Omental fat pad (tissue), 4 donors: ENCODE results near the gene WBP1L. TPM values are rescaled to one million over a fixed set of nuclear protein-coding genes. Genes with fewer than 3 reads are reported as not detected.
A peak's percentile ranks its signal among the peaks of the same experiment; 100 is the strongest.

Source experiments
- ATAC-seq: fragments of 150-250 bp; one replicate; pipeline ENCODE4 v1.9.1; 2016; ENCODE audit warnings: mild to moderate bottlenecking, moderate library complexity; ENCODE audit not compliant: low FRiP score
- DNase-seq: peaks from one replicate; pipeline ENCODE4 v3.0.0-alpha.2; 2019; ENCODE audit warnings: low spot score
- total RNA-seq, 4 donors: library from RNA; depleted of rRNA; stranded (reverse); fragments of >200 nt; gene quantifications; one replicate each; pipeline ENCODE4 v1.1.0, GENCODE V29; 2016
- TF ChIP-seq, protein P1 (sequence below), 3 donors: fragments of 450-650 bp; IDR thresholded peaks; one replicate each; pipeline ENCODE4 v1.5.1; 2016 to 2017; ENCODE audit warnings: antibody characterized with exemption in 3 of 3, mild to moderate bottlenecking in 3 of 3, moderate library complexity in 2 of 3

The WBP1L gene
- total RNA-seq, 4 donors from 2014 or later = 106 to 214 (median 165) TPM

DNA sequence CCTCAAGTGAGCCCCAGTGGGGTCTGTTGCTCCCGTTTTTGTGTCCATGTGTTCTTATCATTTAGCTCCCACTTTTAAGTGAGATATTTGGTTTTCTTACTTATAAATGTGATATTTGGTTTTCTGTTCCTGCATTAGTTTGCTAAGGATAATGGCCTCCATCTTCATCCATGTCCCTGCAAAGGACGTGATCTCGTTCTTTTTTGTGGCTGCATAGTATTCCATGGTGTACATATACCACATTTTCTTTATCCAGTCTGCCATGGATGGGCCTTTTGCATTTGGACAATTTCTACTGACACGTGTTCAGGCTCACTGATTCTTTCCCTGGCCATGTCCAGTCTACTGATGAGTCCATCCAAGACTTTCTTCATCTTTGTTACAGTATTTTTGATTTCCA, 19.8 kb upstream of the WBP1L start:
- TF ChIP-seq, protein P1, sequence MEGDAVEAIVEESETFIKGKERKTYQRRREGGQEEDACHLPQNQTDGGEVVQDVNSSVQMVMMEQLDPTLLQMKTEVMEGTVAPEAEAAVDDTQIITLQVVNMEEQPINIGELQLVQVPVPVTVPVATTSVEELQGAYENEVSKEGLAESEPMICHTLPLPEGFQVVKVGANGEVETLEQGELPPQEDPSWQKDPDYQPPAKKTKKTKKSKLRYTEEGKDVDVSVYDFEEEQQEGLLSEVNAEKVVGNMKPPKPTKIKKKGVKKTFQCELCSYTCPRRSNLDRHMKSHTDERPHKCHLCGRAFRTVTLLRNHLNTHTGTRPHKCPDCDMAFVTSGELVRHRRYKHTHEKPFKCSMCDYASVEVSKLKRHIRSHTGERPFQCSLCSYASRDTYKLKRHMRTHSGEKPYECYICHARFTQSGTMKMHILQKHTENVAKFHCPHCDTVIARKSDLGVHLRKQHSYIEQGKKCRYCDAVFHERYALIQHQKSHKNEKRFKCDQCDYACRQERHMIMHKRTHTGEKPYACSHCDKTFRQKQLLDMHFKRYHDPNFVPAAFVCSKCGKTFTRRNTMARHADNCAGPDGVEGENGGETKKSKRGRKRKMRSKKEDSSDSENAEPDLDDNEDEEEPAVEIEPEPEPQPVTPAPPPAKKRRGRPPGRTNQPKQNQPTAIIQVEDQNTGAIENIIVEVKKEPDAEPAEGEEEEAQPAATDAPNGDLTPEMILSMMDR (IDR thresholded peaks at IDR 0.05) = no peak
- DNase-seq (no peak), ATAC-seq (no peak)

DNA sequence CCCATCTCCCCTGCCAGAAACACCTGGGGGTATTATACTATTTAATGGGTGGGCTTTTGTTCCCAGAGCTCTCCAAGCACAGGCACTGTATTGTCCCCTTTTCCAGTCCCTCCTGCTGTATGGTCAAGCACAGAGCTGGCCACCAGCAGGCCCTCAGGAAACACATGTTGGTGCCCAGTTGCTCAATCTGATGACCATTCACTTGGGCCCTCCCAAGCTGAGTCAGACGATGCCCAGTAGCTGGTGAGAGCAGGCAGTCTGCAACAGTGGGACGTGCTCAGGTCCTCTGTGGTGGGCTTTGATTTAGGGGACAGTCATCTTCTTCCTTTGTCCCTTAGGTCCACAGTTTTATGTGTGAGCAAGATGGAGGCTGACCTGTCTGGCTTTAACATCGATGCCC, 17.5 kb upstream of the WBP1L start:
- ATAC-seq = peak; percentile 26
- no peak for DNase-seq
- TF ChIP-seq, protein P1 (IDR thresholded peaks at IDR 0.05) = no peak

DNA sequence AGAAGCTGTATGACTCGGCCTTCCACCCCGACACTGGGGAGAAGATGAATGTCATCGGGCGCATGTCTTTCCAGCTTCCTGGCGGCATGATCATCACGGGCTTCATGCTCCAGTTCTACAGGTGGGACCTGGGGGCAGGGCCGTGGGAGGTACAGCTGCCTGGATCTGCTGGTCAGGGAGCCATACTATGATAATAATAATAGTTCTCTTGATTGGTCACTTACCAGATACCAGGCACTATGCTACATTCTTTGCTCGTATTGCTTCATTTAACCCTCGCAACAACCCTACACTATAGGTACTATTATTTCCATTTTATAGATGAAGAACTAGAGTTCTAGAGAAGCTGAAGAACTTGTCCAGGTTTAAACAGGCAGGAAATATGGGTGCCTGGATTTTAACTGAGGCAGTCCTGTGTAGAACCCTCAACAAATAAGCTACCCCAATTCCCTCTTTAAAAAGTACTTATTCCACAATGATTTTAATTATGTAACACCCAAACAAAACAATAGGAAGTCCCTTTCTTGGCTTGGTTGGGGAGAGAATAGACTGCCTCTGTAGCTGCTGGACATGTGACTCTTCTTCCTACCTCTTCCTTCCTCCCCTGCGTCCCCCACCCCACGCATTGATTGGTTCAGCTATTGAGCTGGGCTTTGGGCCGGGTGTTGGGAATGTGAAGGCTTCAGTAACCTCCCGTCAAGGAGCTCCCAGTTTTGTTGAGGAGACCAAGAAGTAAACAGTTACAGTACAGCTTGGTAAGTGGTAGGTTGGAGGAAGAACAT, 16.5 kb upstream of the WBP1L start:
- TF ChIP-seq, protein P1 (IDR thresholded peaks at IDR 0.05) = no peak
- no peak for DNase-seq
- ATAC-seq = no peak

- DNase-seq (peak; percentile 90), ATAC-seq (peak; percentile 87)
- TF ChIP-seq, protein P1 (IDR thresholded peaks at IDR 0.05) = peak in 2 of 3 donors; percentile 72 to 75
Measured at GRCh38 chr10:102729029-102730026, 14.4 kb upstream of the WBP1L start.

- TF ChIP-seq, protein P1 (IDR thresholded peaks at IDR 0.05) = no peak
- ATAC-seq (no peak), DNase-seq (no peak)
Measured at GRCh38 chr10:102731222-102731800, 12.4 kb upstream of the WBP1L start.

GRCh38 chr10:102732661-102733060, 11.1 kb upstream of the WBP1L start:
- no peak for ATAC-seq
- TF ChIP-seq, protein P1 (IDR thresholded peaks at IDR 0.05) = no peak

More at GRCh38 chr10:102732661-102733060, 11.1 kb upstream of the WBP1L start:
- DNase-seq = no peak
